ENCODE data around the gene SRGAP2.
"Not testable (repeated sequence)": the region's sequence is repeated elsewhere in the genome, so short reads cannot be mapped to it uniquely, and the experiment has no call there.

The SRGAP2 gene

GRCh38 chr1:206203364-206204158 lies at the start of gene SRGAP2:
Gene SRGAP2, plus strand, starts transcription at chr1:206203541. Its CDS starts 2,430 bp downstream, at chr1:206205971.
- Histone ChIP-seq H3K9ac (ENCODE audit: low read length) (peak within 1 kb of the TSS; percentile 44), H3K4me3 (ENCODE audit: low read depth, low read length) (peak within 1 kb of the TSS; percentile 61)
- not testable (repeated sequence) for H3K27me3 ChIP-seq (ENCODE audit: control insufficient read depth, insufficient read depth, low read length); H3K36me3 ChIP-seq (ENCODE audit: control insufficient read depth, insufficient read depth, low read length); H3K9me3 ChIP-seq (ENCODE audit: control insufficient read depth, insufficient read depth, low read depth, low read length); H3K27ac ChIP-seq (ENCODE audit: low read depth, low read length); H3K4me1 ChIP-seq (ENCODE audit: control insufficient read depth, insufficient read depth, low read length)

- H3K9ac ChIP-seq (ENCODE audit: low read length); H3K4me3 ChIP-seq (ENCODE audit: low read depth, low read length); H3K36me3 ChIP-seq (ENCODE audit: control insufficient read depth, insufficient read depth, low read length); H3K4me1 ChIP-seq (ENCODE audit: control insufficient read depth, insufficient read depth, low read length); H3K27me3 ChIP-seq (ENCODE audit: control insufficient read depth, insufficient read depth, low read length); H3K27ac ChIP-seq (ENCODE audit: low read depth, low read length); H3K9me3 ChIP-seq (ENCODE audit: control insufficient read depth, insufficient read depth, low read depth, low read length): not testable (repeated sequence)
These were observed 35.9 kb upstream of the SRGAP2 start for GRCh38 chr1:206167350-206168029.

GRCh38 chr1:206169794-206170193 lies 33.5 kb upstream of the SRGAP2 start:
- H3K9ac ChIP-seq (ENCODE audit: low read length); H3K4me3 ChIP-seq (ENCODE audit: low read depth, low read length); H3K36me3 ChIP-seq (ENCODE audit: control insufficient read depth, insufficient read depth, low read length); H3K27me3 ChIP-seq (ENCODE audit: control insufficient read depth, insufficient read depth, low read length); H3K9me3 ChIP-seq (ENCODE audit: control insufficient read depth, insufficient read depth, low read depth, low read length); H3K27ac ChIP-seq (ENCODE audit: low read depth, low read length); H3K4me1 ChIP-seq (ENCODE audit: control insufficient read depth, insufficient read depth, low read length): not testable (repeated sequence)

- not testable (repeated sequence) for H3K36me3 ChIP-seq (ENCODE audit: control insufficient read depth, insufficient read depth, low read length); H3K4me1 ChIP-seq (ENCODE audit: control insufficient read depth, insufficient read depth, low read length); H3K9ac ChIP-seq (ENCODE audit: low read length); H3K27ac ChIP-seq (ENCODE audit: low read depth, low read length); H3K9me3 ChIP-seq (ENCODE audit: control insufficient read depth, insufficient read depth, low read depth, low read length); H3K27me3 ChIP-seq (ENCODE audit: control insufficient read depth, insufficient read depth, low read length); H3K4me3 ChIP-seq (ENCODE audit: low read depth, low read length)
These were observed 30.1 kb upstream of the SRGAP2 start for GRCh38 chr1:206173110-206173719.

GRCh38 chr1:206174182-206174868 lies 29.0 kb upstream of the SRGAP2 start:
- not testable (repeated sequence) for H3K9ac ChIP-seq (ENCODE audit: low read length); H3K27ac ChIP-seq (ENCODE audit: low read depth, low read length); H3K4me3 ChIP-seq (ENCODE audit: low read depth, low read length); H3K36me3 ChIP-seq (ENCODE audit: control insufficient read depth, insufficient read depth, low read length); H3K4me1 ChIP-seq (ENCODE audit: control insufficient read depth, insufficient read depth, low read length); H3K27me3 ChIP-seq (ENCODE audit: control insufficient read depth, insufficient read depth, low read length); H3K9me3 ChIP-seq (ENCODE audit: control insufficient read depth, insufficient read depth, low read depth, low read length)

GRCh38 chr1:206175459-206176113 lies 27.8 kb upstream of the SRGAP2 start:
- H3K4me3 ChIP-seq (ENCODE audit: low read depth, low read length); H3K9me3 ChIP-seq (ENCODE audit: control insufficient read depth, insufficient read depth, low read depth, low read length); H3K4me1 ChIP-seq (ENCODE audit: control insufficient read depth, insufficient read depth, low read length); H3K27ac ChIP-seq (ENCODE audit: low read depth, low read length); H3K36me3 ChIP-seq (ENCODE audit: control insufficient read depth, insufficient read depth, low read length); H3K27me3 ChIP-seq (ENCODE audit: control insufficient read depth, insufficient read depth, low read length); H3K9ac ChIP-seq (ENCODE audit: low read length): not testable (repeated sequence)

GRCh38 chr1:206176114-206176502 lies 27.2 kb upstream of the SRGAP2 start:
- not testable (repeated sequence) for H3K4me1 ChIP-seq (ENCODE audit: control insufficient read depth, insufficient read depth, low read length); H3K4me3 ChIP-seq (ENCODE audit: low read depth, low read length); H3K36me3 ChIP-seq (ENCODE audit: control insufficient read depth, insufficient read depth, low read length); H3K27ac ChIP-seq (ENCODE audit: low read depth, low read length); H3K27me3 ChIP-seq (ENCODE audit: control insufficient read depth, insufficient read depth, low read length); H3K9ac ChIP-seq (ENCODE audit: low read length); H3K9me3 ChIP-seq (ENCODE audit: control insufficient read depth, insufficient read depth, low read depth, low read length)

- not testable (repeated sequence) for H3K27me3 ChIP-seq (ENCODE audit: control insufficient read depth, insufficient read depth, low read length); H3K4me1 ChIP-seq (ENCODE audit: control insufficient read depth, insufficient read depth, low read length); H3K27ac ChIP-seq (ENCODE audit: low read depth, low read length); H3K9ac ChIP-seq (ENCODE audit: low read length); H3K36me3 ChIP-seq (ENCODE audit: control insufficient read depth, insufficient read depth, low read length); H3K4me3 ChIP-seq (ENCODE audit: low read depth, low read length); H3K9me3 ChIP-seq (ENCODE audit: control insufficient read depth, insufficient read depth, low read depth, low read length)
These were observed 25.0 kb upstream of the SRGAP2 start for GRCh38 chr1:206178061-206178989.

GRCh38 chr1:206179666-206180065 lies 23.7 kb upstream of the SRGAP2 start:
- not testable (repeated sequence) for H3K27ac ChIP-seq (ENCODE audit: low read depth, low read length); H3K36me3 ChIP-seq (ENCODE audit: control insufficient read depth, insufficient read depth, low read length); H3K9ac ChIP-seq (ENCODE audit: low read length)

More at GRCh38 chr1:206179666-206180065, 23.7 kb upstream of the SRGAP2 start:
- not testable (repeated sequence) for H3K9me3 ChIP-seq (ENCODE audit: control insufficient read depth, insufficient read depth, low read depth, low read length); H3K27me3 ChIP-seq (ENCODE audit: control insufficient read depth, insufficient read depth, low read length); H3K4me1 ChIP-seq (ENCODE audit: control insufficient read depth, insufficient read depth, low read length); H3K4me3 ChIP-seq (ENCODE audit: low read depth, low read length)
